SK-N-SH (cell line): Measurements from ENCODE around the gene PKP4. TPM values are rescaled to one million over a fixed set of nuclear protein-coding genes. Genes with fewer than 3 reads are reported as not detected.

Source experiments
- CTCF ChIA-PET: fragments of 300-600, 350-600 bp; formaldehyde crosslinking; extraction: SDS; loops from one replicate; lab custom pipeline; 2021; lab: Yijun Ruan, JAX
- POLR2A ChIA-PET: fragments of 350-600 bp; sonication (Branson Sonifier 250); formaldehyde crosslinking; extraction: SDS; loops from one replicate; lab custom pipeline; 2020; ENCODE audit warnings: antibody characterized with exemption, inconsistent platforms; lab: Yijun Ruan, JAX
- DNase-seq: peaks from one replicate; pipeline ENCODE4 v3.0.0; 2012
- H2AFZ ChIP-seq: fragments of 200-600 bp; sonication (generic); 2 replicates; pipeline ENCODE4 v1.8.1; 2016; ENCODE audit warnings: antibody characterized with exemption, mild to moderate bottlenecking, low read depth
- H3F3A ChIP-seq: fragments of 200-600 bp; sonication (generic); replicated peaks from 2 replicates; pipeline ENCODE3; 2016; ENCODE audit warnings: antibody characterized with exemption, mild to moderate bottlenecking; ENCODE audit not compliant: insufficient read depth
- H3K27ac ChIP-seq, 2 experiments: fragments of 200-500 bp in 1 of 2; fragments of 200-600 bp in 1 of 2; sonication (Bioruptor generic) in 1 of 2; sonication (generic), shearing (Covaris generic) in 1 of 2; 2 replicates each; pipeline versions ENCODE4 v1.5.1 to v1.6.1; 2014 to 2016; ENCODE audit warnings: low read depth in 2 of 2, inconsistent platforms in 1 of 2, low read length in 1 of 2, mild to moderate bottlenecking in 1 of 2, mixed read lengths in 1 of 2
- H3K27me3 ChIP-seq: fragments of 200-600 bp; sonication (generic), shearing (Covaris generic); 2 replicates; pipeline ENCODE4 v1.6.1; 2016; ENCODE audit warnings: mixed run types; ENCODE audit not compliant: insufficient read depth
- H3K36me3 ChIP-seq, 2 experiments: fragments of 200-500 bp in 1 of 2; fragments of 200-600 bp in 1 of 2; sonication (Bioruptor generic) in 1 of 2; sonication (generic) in 1 of 2; replicated peaks in 1 of 2; 2 replicates each; pipeline versions ENCODE3 to v1.5.1; 2014 to 2016; ENCODE audit warnings: low read length in 1 of 2, mild to moderate bottlenecking in 1 of 2; ENCODE audit not compliant: insufficient read depth in 2 of 2, control insufficient read depth in 1 of 2
- H3K4me1 ChIP-seq, 2 experiments: fragments of 200-500 bp in 1 of 2; fragments of 200-600 bp in 1 of 2; sonication (Bioruptor generic) in 1 of 2; sonication (generic), shearing (Covaris generic) in 1 of 2; 2 replicates each; pipeline versions ENCODE4 v1.5.1 to v1.6.1; 2014 to 2016; ENCODE audit warnings: low read depth in 1 of 2, low read length in 1 of 2, mixed run types in 1 of 2; ENCODE audit not compliant: insufficient read depth in 2 of 2, control insufficient read depth in 1 of 2
- H3K4me2 ChIP-seq: fragments of 200-600 bp; sonication (generic), shearing (Covaris generic); 2 replicates; pipeline ENCODE4 v1.6.1; 2017; ENCODE audit warnings: mixed run types
- H3K4me3 ChIP-seq, 2 experiments: fragments of 200-500 bp in 1 of 2; fragments of 200-600 bp in 1 of 2; sonication (Bioruptor generic) in 1 of 2; sonication (generic), shearing (Covaris generic) in 1 of 2; 2 replicates each; pipeline versions ENCODE4 v1.5.1 to v1.8.1; 2014 to 2016; ENCODE audit warnings: low read depth in 2 of 2, inconsistent platforms in 1 of 2, low read length in 1 of 2, mild to moderate bottlenecking in 1 of 2, mixed read lengths in 1 of 2, moderate library complexity in 1 of 2
- H3K79me2 ChIP-seq: fragments of 200-600 bp; sonication (generic); 2 replicates; pipeline ENCODE4 v1.8.1; 2017; ENCODE audit warnings: mild to moderate bottlenecking; ENCODE audit not compliant: insufficient read depth
- H3K9ac ChIP-seq: fragments of 200-600 bp; sonication (generic); 2 replicates; pipeline ENCODE4 v1.6.1; 2017; ENCODE audit warnings: mixed run types
- H3K9me2 ChIP-seq: fragments of 200-600 bp; sonication (generic); 2 replicates; pipeline ENCODE4 v1.6.1; 2017; ENCODE audit warnings: mixed run types
- H3K9me3 ChIP-seq: fragments of 200-600 bp; sonication (generic); 2 replicates; pipeline ENCODE4 v1.6.1; 2017; ENCODE audit warnings: mixed run types, mild to moderate bottlenecking, moderate library complexity
- H4K20me1 ChIP-seq: fragments of 200-600 bp; sonication (generic); 2 replicates; pipeline ENCODE4 v1.6.1; 2017; ENCODE audit warnings: mild to moderate bottlenecking, mixed run types; ENCODE audit not compliant: insufficient read depth
- CTCF ChIP-seq: fragments of 200-600 bp; sonication (generic); IDR thresholded peaks from 2 replicates; pipeline ENCODE4 v1.6.1; 2017; ENCODE audit warnings: antibody characterized with exemption, mild to moderate bottlenecking, moderate library complexity
- EP300 ChIP-seq, 2 experiments: IDR thresholded peaks; 2 replicates each; pipeline versions ENCODE4 v1.4.0 to v1.6.1; 2012; ENCODE audit warnings: borderline replicate concordance in 1 of 2, low read depth in 1 of 2, low read length in 1 of 2
- EZH2phosphoT487 ChIP-seq: fragments of 200-600 bp; sonication (generic); IDR thresholded peaks from 2 replicates; pipeline ENCODE4 v1.6.1; 2017; ENCODE audit warnings: low read depth, mixed run types, mild to moderate bottlenecking, antibody characterized with exemption, moderate library complexity, borderline replicate concordance
- FOXJ3 ChIP-seq: sonication (generic); formaldehyde crosslinking; IDR thresholded peaks from 2 replicates; pipeline ENCODE4 v1.5.1; 2020; ENCODE audit warnings: mild to moderate bottlenecking, missing genetic modification reagents
- FOXM1 ChIP-seq: IDR thresholded peaks from 2 replicates; pipeline ENCODE4 v1.4.0; 2012; ENCODE audit warnings: low read depth, mild to moderate bottlenecking
- GATA2 ChIP-seq: sonication (generic); formaldehyde crosslinking; IDR thresholded peaks from 2 replicates; pipeline ENCODE4 v1.5.0; 2020; ENCODE audit warnings: mild to moderate bottlenecking, missing genetic modification reagents
- MAX ChIP-seq: IDR thresholded peaks from 2 replicates; pipeline ENCODE4 v1.4.0; 2012; ENCODE audit warnings: low read depth
- MEF2A ChIP-seq: IDR thresholded peaks from 2 replicates; pipeline ENCODE4 v1.4.0; 2012; ENCODE audit warnings: low read depth, borderline replicate concordance
- NFIC ChIP-seq: IDR thresholded peaks from 2 replicates; pipeline ENCODE4 v1.4.0; 2012; ENCODE audit warnings: borderline replicate concordance
- PBX3 ChIP-seq: IDR thresholded peaks from 2 replicates; pipeline ENCODE4; 2012
- RCOR1 ChIP-seq: fragments of 150-350 bp; IDR thresholded peaks from 2 replicates; pipeline ENCODE4 v1.6.1; 2017; ENCODE audit warnings: antibody characterized with exemption, low read length
- RFX5 ChIP-seq: IDR thresholded peaks from 2 replicates; pipeline ENCODE4 v1.6.1; 2012; ENCODE audit warnings: mild to moderate bottlenecking, improper control_type of control experiment, low read length
- RXRA ChIP-seq: IDR thresholded peaks from 2 replicates; pipeline ENCODE4 v1.4.0; 2012; ENCODE audit warnings: low read depth, mild to moderate bottlenecking, borderline replicate concordance
- SIN3A ChIP-seq: IDR thresholded peaks from 2 replicates; pipeline ENCODE4 v1.6.1; 2012; ENCODE audit warnings: low read depth, mild to moderate bottlenecking, low read length, moderate library complexity, borderline replicate concordance
- SMC3 ChIP-seq: IDR thresholded peaks from 2 replicates; pipeline ENCODE4 v1.6.1; 2012; ENCODE audit warnings: low read depth, low read length, improper control_type of control experiment
- TAF1 ChIP-seq: IDR thresholded peaks from 2 replicates; pipeline ENCODE4 v1.6.1; 2012; ENCODE audit warnings: low read depth, mild to moderate bottlenecking, low read length, moderate library complexity, borderline replicate concordance
- TCF12 ChIP-seq: IDR thresholded peaks from 2 replicates; pipeline ENCODE4 v1.4.0; 2012
- TEAD4 ChIP-seq: IDR thresholded peaks from 2 replicates; pipeline ENCODE4 v1.4.0; 2012; ENCODE audit warnings: mild to moderate bottlenecking, borderline replicate concordance; ENCODE audit not compliant: insufficient read depth
- WGBS: methylation state at CpG from one replicate; pipeline ENCODE4 v1.1.6; 2017; ENCODE audit warnings: low lambda C conversion rate; 5-methylcytosine and 5-hydroxymethylcytosine counted together
- polyA plus RNA-seq, 3 experiments: library from polyadenylated mRNA; depleted of rRNA; stranded (reverse); fragments of >200 nt; gene quantifications; 2 replicates each; pipeline ENCODE4 v1.2.3, GENCODE V29; 2012

Gene PKP4
- polyA plus RNA-seq, 1 of the 3 experiments (the other 2 are of a cell fraction): 10.9 TPM

GRCh38 chr2:158603986-158604385 lies 147.2 kb downstream of the PKP4 start:
- H3F3A ChIP-seq: peaks cover 17% of the 10 kb centered on the region
- no peak overlapping the region for H3K4me2 ChIP-seq
- H3K4me1 ChIP-seq: peaks cover 2 to 11% of the 10 kb centered on the region in 2 experiments; a peak in 3 of 4 replicates
- 96% methylated on average over 6 of the region's 6 CpGs for WGBS
- POLR2A ChIA-PET: no interaction called here
- peaks cover 0 to 4% of the 10 kb centered on the region in 2 experiments for H3K36me3 ChIP-seq
- no peaks in the 10 kb centered on the region for H4K20me1 ChIP-seq
- H3K4me3 ChIP-seq: no peak overlapping the region
- CTCF ChIA-PET: interaction anchor here (1.6 kb wide), 1 partner anchor 25 kb away, joined by 4 read pairs; no protein-coding TSS in a partner anchor
- no peak for TF ChIP-seq EP300 (IDR thresholded peaks at IDR 0.05; ENCODE audit: borderline replicate concordance in 1 of 2, low read depth in 1 of 2, low read length in 1 of 2)
- no peak overlapping the region for H2AFZ ChIP-seq
- no peaks in the 10 kb centered on the region for H3K79me2 ChIP-seq
- no peak overlapping the region for H3K9ac ChIP-seq
- H3K27me3 ChIP-seq: no peaks in the 10 kb centered on the region
- no peak overlapping the region for H3K27ac ChIP-seq
- no peaks in the 10 kb centered on the region for H3K9me2 ChIP-seq
- H3K9me3 ChIP-seq: no peaks in the 10 kb centered on the region
- DNase-seq: no peak

- Histone ChIP-seq H4K20me1 (no peaks in the 10 kb centered on the region), H3K36me3 (no peaks in the 10 kb centered on the region), H3K27ac (no peak overlapping the region), H3K27me3 (no peaks in the 10 kb centered on the region), H3K9me3 (no peaks in the 10 kb centered on the region), H2AFZ (no peak overlapping the region), H3K9me2 (no peaks in the 10 kb centered on the region), H3F3A (no peaks in the 10 kb centered on the region), H3K4me3 (no peak overlapping the region), H3K4me1 (no peaks in the 10 kb centered on the region), H3K4me2 (no peak overlapping the region), H3K79me2 (no peaks in the 10 kb centered on the region), H3K9ac (no peak overlapping the region)
- WGBS: 93% methylated on average over 4 of the region's 4 CpGs
- ChIA-PET CTCF (no interaction called here), POLR2A (no interaction called here)
- DNase-seq: no peak
- no peak for TF ChIP-seq FOXM1
- TF ChIP-seq MAX: no peak
- TF ChIP-seq TCF12: no peak
- no peak for TF ChIP-seq TEAD4
- no peak for TF ChIP-seq RXRA
- no peak for TF ChIP-seq SMC3
- TF ChIP-seq RCOR1: no peak
- TF ChIP-seq EZH2phosphoT487: no peak
- no peak for TF ChIP-seq MEF2A
- TF ChIP-seq NFIC: no peak
- no peak for TF ChIP-seq TAF1
- TF ChIP-seq FOXJ3 (CRISPR knock-in tag): no peak
- TF ChIP-seq RFX5: no peak
- no peak for TF ChIP-seq CTCF
- no peak for TF ChIP-seq PBX3
- TF ChIP-seq GATA2 (CRISPR knock-in tag): no peak
- no peak for TF ChIP-seq SIN3A
Measured at GRCh38 chr2:158610059-158610458, 153.3 kb downstream of the PKP4 start.
